ENCODE measurements around the gene ARMCX1. TPM values are rescaled to one million over a fixed set of nuclear protein-coding genes. Genes with fewer than 3 reads are reported as not detected.

Gene ARMCX1
- total RNA-seq, result 34.6 and 36.5 TPM in 2 replicates

GRCh38 chrX:101550362-101550750 is at the start of gene ARMCX1:
Gene ARMCX1, plus strand, starts transcription at chrX:101550547. Its CDS starts 2,384 bp downstream, at chrX:101552931.

Other genes starting within 250 kb of the ARMCX1 start
- 5.2 and 6.7 TPM in 2 replicates for gene TIMM8A, start 201.8 kb upstream of the ARMCX1 start, total RNA-seq
- under 0.01 TPM in 1 of 2 replicates, not detected in the other for gene BTK, start 164.4 kb upstream of the ARMCX1 start, total RNA-seq
- gene RPL36A, start 159.5 kb upstream of the ARMCX1 start, total RNA-seq, result 824 and 2,173 TPM in 2 replicates
- gene GLA, start 142.6 kb upstream of the ARMCX1 start, total RNA-seq, result 40.4 and 53.7 TPM in 2 replicates
- gene HNRNPH2, start 142.3 kb upstream of the ARMCX1 start, total RNA-seq, result 40.4 and 53.5 TPM in 2 replicates
- gene ARMCX4, start 65.1 kb upstream of the ARMCX1 start, total RNA-seq, result 0.86 and 1.9 TPM in 2 replicates
- 33.8 and 38.9 TPM in 2 replicates for gene ARMCX6, start 67.5 kb downstream of the ARMCX1 start, total RNA-seq
- 40.1 and 46.4 TPM in 2 replicates for gene ARMCX3, start 72.6 kb downstream of the ARMCX1 start, total RNA-seq
- gene ARMCX2, start 109.3 kb downstream of the ARMCX1 start, total RNA-seq, result 102 and 107 TPM in 2 replicates